ENCODE measurements around the gene STAT1.
"Not testable (repeated sequence)": the region's sequence is repeated elsewhere in the genome, so short reads cannot be mapped to it uniquely, and the experiment has no call there.

The STAT1 gene

DNA sequence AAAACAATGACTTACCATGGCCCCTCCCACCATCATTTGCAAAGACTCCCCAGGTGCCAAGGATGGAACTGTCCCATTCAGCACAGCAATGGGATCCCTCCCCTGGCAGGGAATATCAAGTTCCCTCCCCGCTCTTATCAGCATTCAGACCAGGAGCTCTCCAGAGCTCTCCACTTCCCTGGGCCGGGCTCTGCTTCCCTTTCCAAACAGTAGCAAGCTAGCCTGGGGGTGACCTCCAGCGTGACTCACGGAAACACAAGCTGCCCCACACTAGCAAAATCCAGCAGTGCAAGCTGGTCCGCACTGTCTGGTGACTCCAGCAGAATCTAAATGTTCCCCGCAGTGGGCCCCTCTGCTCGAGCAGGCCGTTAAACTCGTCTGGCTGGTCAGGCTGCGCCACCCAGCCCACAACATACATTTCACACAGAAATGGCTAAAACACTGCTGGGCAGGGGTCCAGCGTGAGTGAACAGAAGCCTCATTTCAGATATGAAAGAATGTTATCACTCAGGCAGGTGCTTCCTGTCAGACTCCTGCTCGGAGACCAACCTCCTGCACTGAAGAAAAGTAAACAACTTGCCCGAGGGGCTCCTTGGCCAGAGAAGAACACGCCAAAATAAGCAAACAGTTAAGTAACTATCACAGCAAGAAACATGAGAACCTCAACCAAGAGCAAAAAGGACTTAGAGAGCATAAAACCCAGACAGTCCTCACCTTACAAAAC lies 33.9 kb downstream of the STAT1 start:
- peak; percentile 30 for DNase-seq

DNA sequence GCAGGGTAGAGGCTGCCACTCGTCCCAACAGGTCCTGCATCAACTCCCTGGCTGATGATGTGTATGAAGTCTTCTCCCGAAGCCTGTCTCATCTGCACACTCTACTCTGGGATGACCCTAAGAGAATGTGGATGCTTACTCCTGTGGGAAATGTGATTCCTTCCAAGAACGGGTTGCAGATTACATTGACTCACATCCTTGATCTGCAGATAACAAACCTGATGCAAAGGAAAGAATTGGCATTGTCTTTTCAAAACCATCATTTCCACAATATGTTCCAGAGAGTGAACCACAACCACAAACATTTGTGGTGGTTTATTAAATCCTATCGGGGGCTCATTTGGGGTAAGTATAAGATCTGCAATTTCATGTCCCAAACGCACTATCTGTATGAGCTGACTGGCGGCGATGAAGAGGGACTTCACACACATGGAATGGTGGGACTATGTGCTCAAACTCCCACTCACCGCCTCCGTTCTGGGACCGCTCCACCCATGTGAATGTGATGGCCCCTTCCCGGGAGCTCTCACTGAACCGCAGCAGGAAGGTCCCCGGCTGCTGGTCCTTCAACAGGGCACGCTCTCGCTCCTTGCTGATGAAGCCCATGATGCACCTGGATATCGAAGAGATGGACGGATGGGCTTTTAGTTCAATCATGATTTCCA lies 35.5 kb downstream of the STAT1 start:
- no peak for DNase-seq

DNA sequence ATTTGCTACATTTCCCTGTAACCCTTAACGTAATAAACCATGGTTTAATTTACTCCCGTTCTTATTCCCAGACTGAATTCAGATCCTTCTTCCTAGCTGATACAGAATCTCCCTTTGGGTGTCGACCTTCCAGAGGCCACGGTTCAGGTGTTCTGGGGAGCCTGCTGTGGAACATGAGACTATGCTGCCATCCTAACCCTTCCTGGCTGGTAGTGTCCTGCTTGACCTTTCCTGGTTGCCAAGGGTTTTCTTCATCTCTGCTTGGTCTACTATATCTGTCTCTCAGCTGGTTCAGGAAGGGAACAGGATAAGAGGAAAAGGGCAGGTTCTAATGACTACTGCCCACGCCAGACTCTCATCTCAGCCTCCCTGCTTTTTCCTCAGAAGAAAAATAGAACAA lies 36.5 kb downstream of the STAT1 start:
- no peak for DNase-seq

DNA sequence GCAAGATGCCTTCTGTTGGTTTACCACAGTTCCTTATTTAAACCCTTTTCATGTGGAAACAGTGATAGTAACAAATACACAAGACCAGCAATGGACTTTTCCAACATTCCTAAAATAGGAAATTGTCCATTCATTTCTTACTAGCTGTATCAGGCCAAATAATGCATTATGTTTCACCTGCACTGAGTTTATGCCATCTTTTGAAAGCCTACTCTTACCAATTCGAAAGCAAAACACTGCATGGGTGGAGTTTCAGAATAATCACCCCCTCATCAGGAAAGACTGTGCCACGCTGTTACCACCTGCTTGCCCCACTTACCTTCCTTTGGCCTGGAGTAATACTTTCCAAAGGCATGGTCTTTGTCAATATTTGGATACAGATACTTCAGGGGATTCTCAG lies 37.5 kb downstream of the STAT1 start:
- DNase-seq: no peak

DNA sequence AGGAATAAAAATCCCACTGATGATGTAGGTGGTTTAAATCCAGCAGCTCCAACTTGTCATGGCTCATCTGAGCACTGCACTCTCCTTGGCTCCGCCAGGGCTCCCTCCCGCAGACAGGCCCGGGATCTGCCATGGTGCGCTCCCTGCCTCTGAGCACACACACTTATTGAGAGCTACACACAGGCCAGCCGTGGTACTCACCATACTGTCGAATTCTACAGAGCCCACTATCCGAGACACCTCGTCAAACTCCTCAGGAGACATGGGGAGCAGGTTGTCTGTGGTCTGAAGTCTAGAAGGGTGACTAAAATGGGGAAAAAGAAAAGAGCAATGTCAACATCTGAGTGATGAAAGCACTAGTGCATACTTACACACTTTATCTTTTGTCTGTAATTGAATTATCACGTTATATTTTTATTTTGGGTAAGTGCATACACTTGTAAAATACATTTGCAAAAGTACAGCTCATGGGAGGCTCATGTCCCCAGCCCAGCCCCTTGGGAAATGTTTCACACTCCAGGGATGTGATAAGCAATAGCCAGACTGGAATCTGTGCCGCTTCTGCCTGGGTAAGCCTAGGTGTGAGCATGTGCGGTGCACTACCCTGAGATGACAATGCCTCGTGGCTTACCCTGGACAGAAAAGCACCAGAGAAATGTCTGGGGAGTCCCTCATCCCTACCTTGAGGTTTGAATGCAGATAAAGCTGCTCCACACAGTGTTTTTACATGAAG lies 39.2 kb downstream of the STAT1 start:
- no peak for DNase-seq

DNA sequence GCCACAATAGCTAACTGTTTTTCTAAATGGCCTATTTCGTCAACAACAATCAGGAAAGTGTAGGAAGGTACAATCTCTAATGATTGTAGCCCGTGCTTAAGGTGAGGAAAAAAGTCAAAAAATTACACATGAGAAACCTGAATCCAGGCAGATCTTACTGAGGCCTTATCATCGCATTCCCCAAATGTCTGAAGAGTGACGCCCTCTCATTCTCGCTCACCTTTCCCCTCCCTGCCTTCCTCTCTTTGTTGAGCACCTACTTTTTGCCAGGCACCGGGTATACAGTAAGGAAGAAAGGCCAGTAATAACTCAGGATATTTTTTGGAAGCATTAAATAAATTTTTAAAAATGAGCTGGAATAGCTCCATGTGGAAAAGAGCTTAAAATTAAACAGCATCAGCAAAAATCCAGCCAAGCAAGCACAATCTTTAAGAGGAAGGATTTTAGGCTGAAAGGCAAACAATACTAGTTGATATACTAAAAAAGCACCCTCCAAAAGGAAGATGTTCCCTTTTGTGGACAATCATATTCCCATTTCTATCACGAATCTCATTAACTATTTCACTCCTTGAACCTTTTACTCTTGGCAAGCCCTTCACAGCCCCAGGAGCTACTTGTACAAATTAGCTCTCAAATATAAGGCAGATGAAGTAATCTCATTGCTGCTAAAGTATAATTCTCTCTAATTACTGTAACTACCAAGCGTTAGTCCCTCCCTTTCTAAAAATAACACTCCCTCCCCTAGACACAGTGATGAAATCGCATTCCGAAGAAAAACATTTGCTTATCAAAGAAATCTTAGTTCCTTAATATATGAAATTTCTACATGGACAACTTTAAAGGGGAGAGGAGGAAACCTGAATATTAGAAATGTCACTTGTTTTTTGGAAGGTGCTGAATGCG lies 40.0 kb downstream of the STAT1 start:
- DNase-seq: no peak

DNA sequence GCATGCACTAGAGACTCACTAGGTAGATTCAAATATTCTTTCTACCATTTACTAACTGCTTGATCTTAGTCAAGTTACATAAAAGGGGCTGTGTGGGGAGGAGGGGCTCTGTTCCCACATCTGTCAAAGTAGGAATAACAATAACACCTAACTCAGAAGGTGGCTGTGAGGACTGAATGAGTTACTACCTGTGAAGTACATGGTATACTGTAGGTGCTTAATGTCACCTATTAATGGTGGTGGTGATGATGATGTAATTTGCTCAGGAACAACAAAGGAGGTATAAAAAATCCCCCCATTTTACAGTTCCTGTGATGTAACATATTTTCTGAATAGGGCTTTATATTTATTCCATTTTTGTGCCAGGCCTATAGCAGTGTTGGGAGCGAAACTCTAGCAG lies 40.7 kb downstream of the STAT1 start:
- no peak for DNase-seq

DNA sequence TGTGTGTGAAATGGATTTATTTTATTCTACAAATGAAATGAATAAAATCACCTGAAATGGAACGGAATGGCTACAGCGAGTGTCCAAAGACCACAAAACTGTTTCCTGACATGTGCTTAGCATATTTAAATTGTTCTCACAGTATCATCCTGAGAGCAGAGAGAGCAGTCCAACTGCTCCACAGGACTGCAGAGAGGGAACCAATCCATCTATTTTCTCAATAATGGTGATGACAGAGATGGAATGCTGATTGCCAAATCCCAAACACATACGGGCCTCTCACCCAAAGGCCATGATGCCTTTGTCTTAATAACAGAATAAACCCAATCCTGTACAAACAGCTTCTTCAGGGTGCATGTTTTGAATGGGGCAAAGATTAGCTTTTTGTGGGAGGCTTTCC lies 41.1 kb downstream of the STAT1 start:
- no peak for DNase-seq

DNA sequence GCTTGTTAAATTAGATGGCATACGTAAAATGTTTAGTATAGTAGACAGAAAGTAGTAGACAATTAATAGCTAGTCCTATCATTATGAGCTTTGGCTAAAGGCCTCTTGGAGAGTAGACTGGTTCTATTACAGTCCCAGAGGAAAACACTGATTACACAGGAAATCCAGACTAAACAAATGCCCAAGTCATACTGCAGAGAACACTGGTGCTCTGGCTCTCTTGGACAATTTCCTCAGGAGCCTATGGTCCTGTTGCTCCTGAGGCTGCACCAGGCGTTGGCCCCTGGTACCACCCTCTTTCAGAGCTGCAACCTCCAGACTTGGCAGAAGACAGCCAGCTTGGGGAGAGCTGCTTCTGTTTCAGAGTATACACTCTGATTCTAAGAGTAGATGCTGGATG lies 41.8 kb downstream of the STAT1 start:
- DNase-seq: no peak

DNA sequence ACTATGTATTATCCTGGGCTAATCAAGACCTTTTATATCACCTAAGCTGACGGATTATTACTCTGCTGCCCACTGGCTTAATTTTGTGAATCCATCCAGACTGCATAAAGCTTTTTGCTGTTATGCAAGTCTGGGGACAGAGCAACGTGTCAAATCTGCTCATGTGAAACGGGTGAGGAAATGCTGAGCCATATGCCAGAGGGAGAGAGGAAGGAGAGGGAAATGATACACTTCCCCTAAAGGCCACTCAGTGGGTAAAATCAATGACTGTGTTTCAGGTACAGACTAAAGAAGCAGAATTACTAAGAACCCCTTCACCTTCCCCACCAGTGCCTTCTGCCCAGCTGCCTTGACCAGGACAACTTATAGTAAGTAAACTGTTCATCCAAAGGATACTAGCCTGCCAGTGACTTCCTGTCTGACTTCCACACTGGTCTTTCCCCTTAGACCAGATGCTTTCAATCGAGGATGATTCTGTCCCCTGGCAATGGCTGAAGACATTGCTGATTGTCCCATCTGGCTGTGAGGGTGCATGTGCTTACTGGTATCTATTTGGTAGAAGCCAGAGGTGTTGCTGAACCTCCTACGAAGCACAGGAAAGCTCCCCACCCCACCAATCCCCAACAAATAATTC lies 43.0 kb downstream of the STAT1 start:
- DNase-seq: no peak

DNA sequence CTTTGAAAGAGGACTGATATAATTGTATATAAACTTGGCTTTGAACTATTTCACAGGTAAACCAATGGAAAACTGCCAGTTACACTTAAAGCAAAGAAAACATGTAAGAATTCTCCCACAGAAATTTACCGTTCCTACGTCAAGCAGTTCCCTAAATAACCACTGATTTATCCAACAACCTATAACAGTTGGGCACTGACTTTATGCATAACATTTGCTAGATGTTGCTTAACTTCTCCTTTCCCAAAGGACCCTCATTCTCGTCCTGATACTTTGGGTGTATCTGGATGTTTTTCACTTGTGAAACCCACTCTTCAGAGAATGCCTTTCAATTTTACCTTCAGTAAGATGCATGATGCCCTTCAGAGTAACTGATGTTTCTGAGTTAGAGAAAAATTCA lies 43.8 kb downstream of the STAT1 start:
- no peak for DNase-seq

DNA sequence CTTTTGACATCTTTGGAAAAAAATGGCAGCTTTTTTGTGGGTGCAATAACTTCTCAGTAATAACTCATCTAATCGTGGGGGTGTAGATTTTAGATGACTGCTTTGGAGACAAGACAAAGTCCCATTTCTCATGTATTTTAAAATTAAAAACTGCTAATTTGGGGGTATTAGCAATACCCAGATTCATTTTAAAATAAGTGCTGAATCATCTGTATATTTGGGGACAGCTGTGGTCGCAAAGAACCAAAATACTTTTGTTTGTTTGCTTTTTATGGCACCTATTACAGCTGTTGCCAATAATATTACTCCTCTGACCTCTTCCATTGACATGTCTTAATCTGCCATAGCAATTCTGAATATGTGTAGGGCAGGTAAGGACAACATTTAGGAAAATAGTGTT lies 45.4 kb downstream of the STAT1 start:
- DNase-seq: no peak

DNA sequence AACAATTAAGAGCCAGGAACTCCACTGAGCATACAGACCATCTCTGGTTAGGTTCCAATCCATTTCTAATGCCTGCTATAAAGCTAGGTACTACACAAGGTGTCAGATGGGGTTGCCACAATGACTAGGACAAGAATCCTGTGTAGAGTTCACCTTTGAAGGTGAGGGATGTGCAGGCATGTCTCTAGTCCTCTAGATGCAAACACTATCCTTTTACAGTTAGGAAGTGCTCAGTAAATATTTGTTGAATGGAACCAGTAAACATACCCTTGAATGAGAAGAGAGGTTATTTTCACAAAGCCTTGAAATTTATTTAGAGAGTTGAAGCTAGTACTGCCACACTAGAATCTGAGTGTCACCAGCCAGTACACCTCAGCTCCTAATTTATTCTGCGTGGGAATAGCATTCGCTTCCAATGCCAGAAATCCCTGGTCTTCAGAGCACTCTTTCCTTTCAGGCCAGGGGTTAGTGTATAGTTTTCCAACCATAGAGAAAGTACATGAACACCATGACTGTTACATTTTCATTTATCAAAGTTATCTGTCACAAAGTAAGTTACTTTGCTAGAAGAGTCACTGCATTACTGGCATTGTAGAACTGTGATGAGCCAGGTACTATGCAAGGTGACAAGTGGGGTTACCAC lies 48.3 kb downstream of the STAT1 start:
- no peak for DNase-seq

DNA sequence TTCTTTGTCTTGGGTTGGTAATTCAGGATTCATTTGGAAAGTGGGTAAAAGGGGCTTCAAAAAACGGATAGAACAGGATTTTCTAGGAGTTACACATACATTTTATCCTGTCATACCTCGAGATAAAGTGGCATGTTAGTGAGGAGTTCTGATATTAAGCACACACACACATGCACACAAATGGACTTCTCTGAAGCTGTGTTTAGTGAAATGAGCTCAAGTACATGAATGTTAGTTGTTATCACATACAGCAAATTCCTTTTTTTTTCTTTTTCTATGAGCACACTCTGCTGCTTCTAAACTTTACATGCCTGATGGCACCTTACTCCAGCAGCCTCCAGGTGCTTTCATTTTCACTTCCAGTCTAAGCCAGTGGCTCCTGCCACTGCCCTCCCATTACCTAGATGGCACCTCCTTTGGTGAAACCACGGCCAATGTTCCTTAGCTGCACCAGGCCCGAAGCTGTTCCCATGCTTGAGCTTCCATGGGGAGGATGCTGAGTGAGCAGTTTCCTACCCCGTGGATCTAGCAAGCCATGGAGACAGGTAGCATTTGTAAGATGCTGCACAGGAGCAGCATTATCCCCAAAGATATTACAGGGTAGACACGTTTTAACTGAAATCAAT lies 49.7 kb downstream of the STAT1 start:
- DNase-seq: no peak

DNA sequence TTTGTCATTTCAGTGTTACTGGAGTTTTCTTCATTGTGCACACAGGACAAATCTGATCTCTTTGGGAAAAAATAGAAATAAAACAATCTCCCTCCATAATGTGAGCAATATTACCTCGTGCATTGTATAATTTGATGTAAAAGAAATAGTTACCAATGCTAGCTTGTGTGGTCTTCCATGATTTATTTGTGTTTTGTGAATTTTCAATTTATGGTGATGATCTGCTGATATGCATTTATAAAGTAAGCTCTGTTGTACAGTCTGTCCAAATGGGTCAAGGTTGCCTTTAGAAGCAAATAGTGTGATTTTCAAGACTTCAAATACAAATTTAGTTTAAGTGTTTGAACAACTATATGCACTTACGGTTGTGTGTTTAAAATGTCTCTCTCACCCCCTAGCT lies 50.9 kb downstream of the STAT1 start:
- DNase-seq: no peak

DNA sequence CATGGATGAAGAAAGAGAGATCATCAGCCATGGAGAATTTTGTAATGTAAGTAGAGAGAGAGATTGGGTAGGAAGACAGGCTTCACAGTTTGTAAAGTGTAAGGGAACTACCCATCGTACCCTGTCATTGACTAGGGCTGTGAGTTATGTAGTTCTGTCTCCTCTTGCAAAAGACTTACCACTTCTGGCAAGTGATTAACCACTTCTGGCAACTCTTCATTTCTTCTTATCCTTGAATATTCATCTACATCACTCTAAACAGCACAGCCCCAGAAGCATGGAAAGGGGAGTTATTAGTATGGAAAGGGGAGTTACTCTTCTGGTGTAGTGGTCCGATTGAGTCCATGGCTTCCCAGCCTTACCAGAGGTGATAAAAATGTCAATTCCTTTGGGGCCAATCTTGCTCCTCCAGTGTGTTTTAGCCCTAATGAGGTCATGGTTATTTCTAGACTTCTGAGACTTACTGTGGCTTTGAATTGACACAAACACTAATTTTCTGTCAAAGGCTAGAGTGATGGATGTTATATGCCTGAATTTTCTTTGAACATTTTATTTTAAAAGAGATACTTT lies 52.0 kb downstream of the STAT1 start:
- DNase-seq: no peak

DNA sequence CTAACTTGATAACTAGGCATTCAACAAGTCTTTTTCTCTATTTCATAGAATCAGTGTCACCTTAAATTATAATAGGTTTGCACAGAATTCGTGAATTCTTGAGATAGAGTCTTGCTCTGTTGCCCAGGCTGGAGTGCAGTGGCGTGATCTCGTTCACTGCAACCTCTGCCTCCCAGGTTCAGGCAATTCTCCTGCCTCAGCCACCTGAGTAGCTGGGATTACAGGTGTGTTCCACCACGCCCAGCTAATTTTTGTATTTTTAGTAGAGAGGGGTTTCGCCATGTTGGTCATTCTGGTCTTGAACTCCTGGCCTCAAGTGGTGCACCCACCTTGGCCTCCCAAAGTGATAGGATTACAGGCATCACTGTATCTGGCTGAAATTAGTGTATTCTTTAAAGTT lies 52.9 kb downstream of the STAT1 start:
- not testable (repeated sequence) for DNase-seq

DNA sequence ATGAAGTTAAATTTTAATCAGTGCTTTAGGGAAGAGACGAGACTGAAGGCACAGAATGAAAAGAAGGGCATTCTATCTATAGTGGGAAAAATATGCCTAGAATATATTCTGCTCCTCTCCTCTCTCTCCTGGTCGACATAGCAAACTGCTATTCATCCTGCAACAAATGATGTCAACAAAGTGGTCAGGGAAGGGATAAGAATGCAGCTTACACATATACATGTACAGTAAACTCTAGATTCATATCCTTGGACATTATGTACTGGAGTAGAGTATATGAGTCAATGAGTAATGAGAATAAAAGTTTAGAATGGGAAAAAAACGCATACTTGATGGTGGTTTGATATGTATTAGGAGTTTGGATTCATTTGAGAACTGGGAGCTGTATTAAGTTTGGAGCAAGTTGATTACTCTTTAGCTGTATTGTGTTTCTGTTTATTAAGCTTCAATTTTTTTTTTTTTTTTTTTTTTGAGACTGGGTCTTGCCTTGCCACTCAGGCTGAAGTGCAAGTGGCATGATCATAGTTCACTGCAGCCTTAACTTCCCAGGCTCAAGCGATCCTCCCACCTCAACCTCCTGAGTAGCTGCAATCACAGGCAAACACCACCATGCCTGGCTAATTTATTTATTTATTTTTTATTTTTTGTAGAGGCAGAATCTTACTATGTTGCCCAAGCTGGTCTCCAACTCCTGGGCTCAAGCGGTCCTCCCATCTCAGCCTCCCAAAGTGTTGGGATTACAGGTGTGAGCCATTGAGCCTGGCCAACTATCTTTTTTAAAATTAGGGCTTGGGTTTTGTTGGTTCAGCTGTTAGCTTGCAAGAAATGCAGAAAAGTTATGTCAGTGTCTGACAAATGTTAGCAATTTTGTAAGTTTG lies 53.8 kb downstream of the STAT1 start:
- DNase-seq: no peak

DNA sequence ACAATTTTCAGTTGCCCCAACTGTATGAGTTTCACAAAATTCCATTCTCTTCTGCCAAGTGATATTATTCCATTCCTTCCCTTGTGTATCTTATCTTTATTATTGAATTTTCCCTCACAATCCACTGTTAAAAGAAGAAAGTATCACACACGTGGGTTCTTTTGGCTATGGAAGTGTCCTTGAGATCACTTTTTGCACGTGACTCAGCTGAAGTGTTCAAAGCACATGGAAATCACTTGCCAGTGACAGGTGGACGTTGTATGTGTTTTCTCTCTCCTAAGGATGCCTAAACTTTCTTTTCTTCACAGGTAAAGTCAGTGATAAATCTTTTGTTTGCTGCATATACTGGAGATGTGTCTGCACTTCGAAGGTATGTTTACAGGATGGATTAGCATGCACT lies 60.7 kb downstream of the STAT1 start:
- DNase-seq: no peak

DNA sequence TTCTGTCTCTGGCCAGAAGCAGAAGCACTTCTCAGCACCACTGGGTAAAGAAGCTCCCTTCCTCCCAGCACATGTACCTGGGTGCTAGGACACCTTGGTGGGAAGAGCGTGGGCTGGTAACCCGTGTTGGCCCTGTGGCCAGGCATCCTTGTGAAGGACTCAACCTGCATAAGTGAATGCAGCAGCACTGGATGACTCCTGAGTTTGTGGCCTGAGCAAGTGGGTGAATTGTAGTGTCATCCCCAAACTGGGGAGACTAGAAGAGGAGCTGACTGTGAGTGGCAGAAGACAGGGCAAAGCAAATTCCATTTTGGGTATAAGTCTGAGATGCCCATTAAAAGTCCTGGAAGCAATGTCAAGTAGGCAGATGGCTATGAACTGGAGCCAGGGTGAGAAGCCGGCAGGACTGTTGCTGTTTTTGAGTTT lies 63.4 kb downstream of the STAT1 start:
- DNase-seq: no peak

Measured in NCI-H345 (cell line).